Kidney glomerular epithelial cell (primary cell): Measurements from ENCODE around the gene SLC38A1.
"Not testable (repeated sequence)": the region's sequence is repeated elsewhere in the genome, so short reads cannot be mapped to it uniquely, and the experiment has no call there.

Source experiments
- DNase-seq: peaks from one replicate; lab custom pipeline; 2025; lab: John Stamatoyannopoulos, UW

The SLC38A1 gene

GRCh38 chr12:46268583-46269428 lies at the start of gene SLC38A1:
TSS of gene SLC38A1 (minus strand) at chr12:46269043. CDS start at chr12:46239800, 29,243 bp downstream.
- peak; percentile 61 for DNase-seq

DNA sequence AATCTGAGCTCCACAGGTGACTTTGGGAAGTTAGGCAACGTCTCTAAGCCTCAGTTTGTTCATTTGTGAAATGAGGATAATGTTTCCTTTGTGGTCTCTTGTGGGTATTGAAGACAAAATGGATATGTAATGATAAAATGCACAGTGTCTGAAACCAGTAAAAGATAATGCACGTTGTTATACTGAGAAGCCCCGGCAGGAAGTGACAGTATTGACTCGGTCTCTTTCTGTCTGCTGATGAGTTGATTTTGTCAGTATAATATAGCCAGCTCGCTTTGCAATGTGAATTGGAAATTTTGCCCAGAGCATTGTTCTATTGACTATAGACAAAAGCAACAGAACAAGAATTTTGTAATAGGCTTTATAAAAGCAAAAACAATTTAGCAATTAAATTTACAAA lies 49.2 kb upstream of the SLC38A1 start:
- DNase-seq = no peak

GRCh38 chr12:46304070-46304469 lies 35.2 kb upstream of the SLC38A1 start:
- no peak for DNase-seq

GRCh38 chr12:46303039-46303666 lies 34.3 kb upstream of the SLC38A1 start:
- peak; percentile 8 for DNase-seq

GRCh38 chr12:46300910-46301309 lies 32.1 kb upstream of the SLC38A1 start:
- no peak for DNase-seq

DNA sequence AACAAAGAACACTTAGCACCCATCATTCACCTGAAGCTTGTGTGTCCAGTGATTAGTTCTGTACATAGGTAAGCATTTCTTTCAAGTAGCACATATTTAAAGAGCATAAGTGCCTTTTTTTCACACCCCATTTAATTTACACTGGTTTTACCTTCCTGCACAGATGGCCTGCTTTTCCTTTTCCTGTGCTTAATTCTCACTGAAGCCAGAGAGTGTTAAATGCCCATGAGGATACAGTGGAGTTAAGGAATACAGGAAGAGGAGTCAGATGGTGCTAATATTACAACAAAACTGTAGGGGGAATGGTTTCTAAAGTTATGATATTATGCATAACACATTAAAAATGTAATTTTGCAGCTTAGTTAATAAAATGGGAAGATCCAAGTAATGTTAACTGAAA lies 31.0 kb upstream of the SLC38A1 start:
- no peak for DNase-seq

- no peak for DNase-seq
Observed at GRCh38 chr12:46298261-46298660, 29.4 kb upstream of the SLC38A1 start.

- DNase-seq = no peak
Observed at GRCh38 chr12:46296822-46297221, 28.0 kb upstream of the SLC38A1 start.

- DNase-seq = no peak
Observed at GRCh38 chr12:46292754-46293402, 24.0 kb upstream of the SLC38A1 start.

DNA sequence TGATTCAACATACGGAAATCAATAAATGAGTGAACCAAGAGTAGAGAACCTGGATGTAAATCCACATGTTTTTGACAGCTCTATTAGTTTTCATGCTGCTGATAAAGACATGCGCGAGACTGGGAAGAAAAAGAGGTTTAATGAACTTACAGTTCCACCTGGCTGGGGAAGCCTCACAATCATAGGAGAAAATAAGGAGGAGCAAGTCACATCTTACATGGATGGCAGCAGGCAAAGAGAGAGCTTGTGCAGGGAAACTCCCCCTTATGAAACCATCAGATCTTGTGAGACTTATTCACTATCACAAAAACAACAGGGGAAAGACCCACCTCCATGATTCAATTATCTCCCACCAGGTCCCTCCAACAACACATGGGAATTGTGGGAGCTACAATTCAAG lies 23.1 kb upstream of the SLC38A1 start:
- not testable (repeated sequence) for DNase-seq

GRCh38 chr12:46285177-46285576 lies 16.3 kb upstream of the SLC38A1 start:
- DNase-seq = not testable (repeated sequence)

GRCh38 chr12:46282829-46283228 lies 14.0 kb upstream of the SLC38A1 start:
- DNase-seq = no peak

GRCh38 chr12:46276756-46277155 lies 7.9 kb upstream of the SLC38A1 start:
- DNase-seq = no peak

DNA sequence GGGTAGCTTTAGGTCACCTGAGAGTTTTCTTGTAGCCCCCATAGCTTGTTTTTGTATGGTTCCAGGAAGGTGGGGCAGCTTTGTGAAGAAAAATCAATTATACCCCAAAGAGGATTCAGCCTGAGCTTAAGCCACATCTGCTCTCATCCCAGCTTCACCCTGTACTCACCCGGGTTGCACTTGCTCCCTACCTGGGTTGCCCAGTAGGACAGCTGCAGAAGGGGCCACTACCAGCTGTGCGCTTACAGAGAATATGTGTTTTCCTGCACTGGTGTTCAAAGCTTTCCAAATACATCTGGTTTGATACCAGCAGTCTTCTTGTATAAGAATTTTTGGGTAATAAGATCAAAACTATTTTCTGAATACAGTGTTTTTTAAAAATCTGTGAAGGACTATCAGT lies 3.0 kb upstream of the SLC38A1 start:
- no peak for DNase-seq

DNA sequence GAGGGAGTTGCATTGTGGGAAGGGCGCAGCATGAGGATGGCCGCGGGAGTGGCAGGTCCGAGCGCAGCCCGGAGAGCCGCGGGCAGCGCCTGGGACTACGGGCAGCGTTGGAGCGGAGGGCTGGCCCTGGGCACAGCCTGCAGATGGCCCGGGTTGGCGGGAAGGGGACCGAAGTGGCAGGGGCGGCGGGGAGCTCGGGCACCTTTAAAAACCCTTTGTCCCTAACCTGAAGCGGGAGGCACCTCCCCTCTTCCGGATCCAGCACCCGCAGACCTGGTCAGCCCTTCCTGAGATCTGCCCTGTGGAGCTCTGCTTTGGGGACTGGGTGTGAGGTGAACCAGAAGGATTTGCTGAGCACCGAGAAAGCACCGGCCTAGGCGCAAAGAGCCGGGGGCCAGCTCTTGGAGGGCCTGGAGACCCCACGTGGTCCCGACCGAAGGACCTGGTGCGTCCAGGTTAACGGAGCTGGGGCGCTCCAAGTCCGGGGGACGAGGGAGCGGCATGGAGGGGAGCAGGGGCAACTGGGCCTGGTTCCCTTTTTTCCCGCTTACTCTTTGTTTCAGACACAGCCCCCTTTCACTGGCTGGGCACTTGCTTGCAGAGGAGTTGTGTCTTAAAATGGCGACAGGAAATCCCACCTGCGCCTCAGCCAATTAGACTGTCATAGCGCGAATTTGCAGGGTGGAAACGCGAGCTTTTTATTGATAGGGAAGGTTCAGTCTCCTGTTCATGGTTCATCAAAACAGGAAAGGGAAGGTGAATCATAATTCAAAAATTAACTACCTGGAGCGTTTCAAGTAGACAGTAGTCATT lies 792 bp upstream of the SLC38A1 start:
- DNase-seq = peak; percentile 62

GRCh38 chr12:46267825-46268582 lies 839 bp downstream of the SLC38A1 start:
- peak; percentile 61 for DNase-seq

GRCh38 chr12:46267575-46267824 lies 1.3 kb downstream of the SLC38A1 start:
- peak; percentile 52 for DNase-seq

- peak; percentile 53 for DNase-seq
Observed at GRCh38 chr12:46266869-46267574, 1.8 kb downstream of the SLC38A1 start.

GRCh38 chr12:46266382-46266791 lies 2.5 kb downstream of the SLC38A1 start:
- DNase-seq = no peak

DNA sequence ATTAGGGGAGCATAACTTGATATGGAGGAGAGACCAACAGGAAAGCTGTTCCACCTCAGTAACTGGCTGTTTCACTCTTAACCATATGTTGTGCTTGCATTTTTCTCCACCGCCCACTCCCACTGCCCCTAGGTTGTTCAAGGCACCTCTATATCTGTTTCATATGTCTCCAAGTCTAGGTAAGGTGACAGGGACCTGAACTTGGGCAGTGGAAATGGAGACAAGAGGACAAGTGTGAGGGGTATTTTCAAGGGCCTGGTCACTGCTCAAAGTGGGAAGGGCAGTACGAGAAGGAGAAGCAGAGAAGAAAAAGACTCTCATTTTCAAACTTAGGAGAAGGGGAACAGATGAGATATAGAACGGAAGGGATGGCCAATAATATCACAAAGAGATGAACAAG lies 3.1 kb downstream of the SLC38A1 start:
- DNase-seq = no peak

DNA sequence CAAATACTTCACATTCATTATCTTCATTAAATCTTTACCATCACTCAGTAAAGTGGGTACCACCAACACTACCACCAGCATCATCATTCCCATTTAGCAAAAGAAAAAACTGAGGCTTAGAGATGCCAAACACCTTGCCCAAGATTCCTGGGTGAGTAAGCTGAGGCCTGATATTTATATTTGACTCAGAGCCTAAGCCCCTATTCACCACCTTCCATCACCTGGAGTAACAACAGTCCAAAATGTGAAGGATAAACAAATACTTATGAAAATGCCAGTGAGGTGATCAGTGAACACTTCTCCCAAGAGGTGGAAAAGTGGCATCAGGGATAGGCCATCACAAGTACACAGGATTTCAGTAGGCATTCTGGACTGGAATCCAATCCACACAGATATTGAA lies 3.7 kb downstream of the SLC38A1 start:
- no peak for DNase-seq
